Measurements from ENCODE around the gene TTC1.

Gene TTC1

DNA sequence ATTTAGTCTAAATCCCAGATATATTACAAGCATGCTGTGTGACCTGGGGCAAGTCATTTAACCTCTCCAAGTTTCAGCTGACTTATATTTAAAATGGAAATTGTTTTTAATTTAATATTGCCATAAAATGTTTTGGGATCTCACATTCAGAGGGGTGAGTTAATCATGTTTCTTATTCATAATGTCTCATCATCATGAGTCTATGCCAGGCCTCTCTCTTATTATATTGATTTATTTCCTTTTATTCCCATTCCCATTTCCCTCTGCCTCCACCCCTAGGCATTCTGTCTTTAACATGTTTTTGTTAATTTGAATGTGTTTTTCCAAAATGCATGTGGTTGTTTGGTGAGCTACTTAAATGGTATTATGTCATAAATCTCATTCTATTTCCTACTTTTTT, 39.0 kb upstream of the TTC1 start:
- H3K27ac ChIP-seq, result no peak overlapping the region
- TF ChIP-seq, protein P1, sequence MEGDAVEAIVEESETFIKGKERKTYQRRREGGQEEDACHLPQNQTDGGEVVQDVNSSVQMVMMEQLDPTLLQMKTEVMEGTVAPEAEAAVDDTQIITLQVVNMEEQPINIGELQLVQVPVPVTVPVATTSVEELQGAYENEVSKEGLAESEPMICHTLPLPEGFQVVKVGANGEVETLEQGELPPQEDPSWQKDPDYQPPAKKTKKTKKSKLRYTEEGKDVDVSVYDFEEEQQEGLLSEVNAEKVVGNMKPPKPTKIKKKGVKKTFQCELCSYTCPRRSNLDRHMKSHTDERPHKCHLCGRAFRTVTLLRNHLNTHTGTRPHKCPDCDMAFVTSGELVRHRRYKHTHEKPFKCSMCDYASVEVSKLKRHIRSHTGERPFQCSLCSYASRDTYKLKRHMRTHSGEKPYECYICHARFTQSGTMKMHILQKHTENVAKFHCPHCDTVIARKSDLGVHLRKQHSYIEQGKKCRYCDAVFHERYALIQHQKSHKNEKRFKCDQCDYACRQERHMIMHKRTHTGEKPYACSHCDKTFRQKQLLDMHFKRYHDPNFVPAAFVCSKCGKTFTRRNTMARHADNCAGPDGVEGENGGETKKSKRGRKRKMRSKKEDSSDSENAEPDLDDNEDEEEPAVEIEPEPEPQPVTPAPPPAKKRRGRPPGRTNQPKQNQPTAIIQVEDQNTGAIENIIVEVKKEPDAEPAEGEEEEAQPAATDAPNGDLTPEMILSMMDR (conservative IDR thresholded peaks at IDR 0.05), result no peak
- no peak for TF ChIP-seq ZFX (IDR thresholded peaks at IDR 0.05)

DNA sequence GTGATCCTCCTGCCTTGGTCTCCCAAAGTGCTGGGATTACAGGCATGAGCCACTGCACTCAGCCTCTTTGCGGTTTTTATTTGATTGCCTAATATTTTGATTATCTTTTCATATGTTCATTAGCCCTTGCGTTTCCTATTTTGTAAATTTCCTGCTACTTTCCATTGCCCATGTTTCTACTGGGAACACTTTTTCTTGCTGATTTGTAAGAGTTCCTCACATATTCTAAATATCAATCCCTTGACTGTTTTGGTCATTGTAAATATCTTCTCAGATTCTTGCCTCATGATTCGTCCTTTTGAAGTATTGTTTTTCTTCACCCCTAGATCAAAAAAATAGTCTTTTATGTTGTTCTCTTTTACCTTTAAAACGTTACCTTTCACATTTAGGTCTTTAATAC, 37.9 kb upstream of the TTC1 start:
- no peak overlapping the region for H3K27ac ChIP-seq
- TF ChIP-seq ZFX (IDR thresholded peaks at IDR 0.05), result no peak
- TF ChIP-seq, protein P1 (conservative IDR thresholded peaks at IDR 0.05), result no peak

DNA sequence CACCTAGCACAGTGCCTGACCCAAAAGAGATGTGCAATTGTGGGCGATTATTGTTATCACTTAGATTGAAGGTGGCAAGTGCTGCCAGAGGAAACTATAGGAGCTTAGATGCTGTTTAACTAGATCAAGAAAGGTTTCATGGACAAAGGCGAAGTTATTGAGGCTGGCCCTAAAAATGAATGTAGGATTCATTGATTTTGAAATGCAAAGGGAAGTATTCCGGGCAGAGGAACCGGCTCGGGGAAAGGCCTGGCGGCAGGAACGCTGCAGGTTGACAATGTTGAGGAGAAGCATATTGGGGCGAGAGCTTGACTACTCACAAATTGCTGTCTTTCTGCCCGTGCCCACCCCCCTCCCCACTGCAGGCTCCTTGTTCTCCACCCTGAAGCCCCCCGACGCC, 37.4 kb upstream of the TTC1 start:
- no peak overlapping the region for H3K27ac ChIP-seq
- no peak for TF ChIP-seq ZFX (IDR thresholded peaks at IDR 0.05)
- TF ChIP-seq, protein P1 (conservative IDR thresholded peaks at IDR 0.05), result no peak

DNA sequence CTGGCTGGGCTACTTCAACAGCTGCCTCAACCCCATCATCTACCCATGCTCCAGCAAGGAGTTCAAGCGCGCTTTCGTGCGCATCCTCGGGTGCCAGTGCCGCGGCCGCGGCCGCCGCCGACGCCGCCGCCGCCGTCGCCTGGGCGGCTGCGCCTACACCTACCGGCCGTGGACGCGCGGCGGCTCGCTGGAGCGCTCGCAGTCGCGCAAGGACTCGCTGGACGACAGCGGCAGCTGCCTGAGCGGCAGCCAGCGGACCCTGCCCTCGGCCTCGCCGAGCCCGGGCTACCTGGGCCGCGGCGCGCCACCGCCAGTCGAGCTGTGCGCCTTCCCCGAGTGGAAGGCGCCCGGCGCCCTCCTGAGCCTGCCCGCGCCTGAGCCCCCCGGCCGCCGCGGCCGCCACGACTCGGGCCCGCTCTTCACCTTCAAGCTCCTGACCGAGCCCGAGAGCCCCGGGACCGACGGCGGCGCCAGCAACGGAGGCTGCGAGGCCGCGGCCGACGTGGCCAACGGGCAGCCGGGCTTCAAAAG, 36.9 kb upstream of the TTC1 start:
- no peak overlapping the region for H3K27ac ChIP-seq
- TF ChIP-seq, protein P1 (conservative IDR thresholded peaks at IDR 0.05), result no peak
- no peak for TF ChIP-seq ZFX (IDR thresholded peaks at IDR 0.05)

- no peak overlapping the region for H3K27ac ChIP-seq
- TF ChIP-seq, protein P1 (conservative IDR thresholded peaks at IDR 0.05), result no peak
- TF ChIP-seq ZFX (IDR thresholded peaks at IDR 0.05), result no peak
These were observed 36.2 kb upstream of the TTC1 start for GRCh38 chr5:159972538-159973362.

GRCh38 chr5:159975462-159976019, 33.4 kb upstream of the TTC1 start:
- H3K27ac ChIP-seq, result no peak overlapping the region
- TF ChIP-seq ZFX (IDR thresholded peaks at IDR 0.05), result no peak
- TF ChIP-seq, protein P1 (conservative IDR thresholded peaks at IDR 0.05), result no peak

DNA sequence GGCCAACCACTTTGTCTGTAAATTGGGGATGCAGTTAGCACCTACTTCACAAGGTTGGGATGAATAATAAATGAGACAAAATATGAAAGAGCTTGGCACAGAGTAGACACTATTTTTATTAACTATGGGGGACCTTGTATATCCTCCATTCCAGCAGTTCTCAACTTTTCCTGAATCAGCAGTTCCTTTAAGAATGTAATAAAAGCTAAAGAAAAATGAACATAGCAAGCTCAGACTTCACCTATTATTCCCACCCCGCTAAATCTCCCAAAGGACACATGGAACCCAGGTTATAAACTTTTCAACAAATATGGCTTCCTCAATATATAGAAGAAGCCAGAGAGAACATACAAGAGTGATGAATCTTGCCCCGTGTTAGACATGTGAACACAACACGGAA, 32.0 kb upstream of the TTC1 start:
- TF ChIP-seq, protein P1 (conservative IDR thresholded peaks at IDR 0.05), result no peak
- no peak for TF ChIP-seq ZFX (IDR thresholded peaks at IDR 0.05)

More for the DNA sequence above, 32.0 kb upstream of the TTC1 start:
- H3K27ac ChIP-seq, result no peak overlapping the region

Measured in C4-2B (cell line).